HG03520 (cell line): ENCODE results near the gene RNF4.
"Not testable (repeated sequence)": the region's sequence is repeated elsewhere in the genome, so short reads cannot be mapped to it uniquely, and the experiment has no call there.

Experiments used
- ATAC-seq: cut with Tn5 transposase; IDR thresholded peaks from one replicate; pipeline ENCODE4 v1.9.1; 2021; ENCODE audit warnings: mild to moderate bottlenecking, moderate library complexity; ENCODE audit not compliant: unreplicated experiment

Gene RNF4

GRCh38 chr4:2457481-2458295 lies 11.2 kb upstream of the RNF4 start:
- no peak for ATAC-seq

- ATAC-seq = no peak
These were observed 10.1 kb upstream of the RNF4 start for GRCh38 chr4:2458546-2459491.

GRCh38 chr4:2459589-2460349 lies 9.1 kb upstream of the RNF4 start:
- ATAC-seq = no peak

GRCh38 chr4:2461246-2461960 lies 7.5 kb upstream of the RNF4 start:
- no peak for ATAC-seq

- peak; percentile 75 for ATAC-seq
These were observed 6.5 kb upstream of the RNF4 start for GRCh38 chr4:2462218-2462991.

GRCh38 chr4:2462992-2463762 lies 5.7 kb upstream of the RNF4 start:
- no peak for ATAC-seq

GRCh38 chr4:2465032-2465431 lies 3.9 kb upstream of the RNF4 start:
- ATAC-seq = no peak

- ATAC-seq = not testable (repeated sequence)
These were observed 3.4 kb upstream of the RNF4 start for GRCh38 chr4:2465544-2465943.

- ATAC-seq = peak; percentile 39
These were observed 482 bp downstream of the RNF4 start for GRCh38 chr4:2469192-2469984.

- ATAC-seq = no peak
These were observed 1.9 kb downstream of the RNF4 start for GRCh38 chr4:2470791-2471190.

- ATAC-seq = no peak
These were observed 3.3 kb downstream of the RNF4 start for GRCh38 chr4:2472187-2472586.

- ATAC-seq = no peak
These were observed 9.3 kb downstream of the RNF4 start for GRCh38 chr4:2478229-2478628.

GRCh38 chr4:2480649-2481048 lies 11.7 kb downstream of the RNF4 start:
- no peak for ATAC-seq

GRCh38 chr4:2482192-2482591 lies 13.3 kb downstream of the RNF4 start:
- no peak for ATAC-seq

- ATAC-seq = peak; percentile 38
These were observed 13.8 kb downstream of the RNF4 start for GRCh38 chr4:2482693-2483092.

- no peak for ATAC-seq
These were observed 14.3 kb downstream of the RNF4 start for GRCh38 chr4:2483237-2483636.

- ATAC-seq = no peak
These were observed 15.3 kb downstream of the RNF4 start for GRCh38 chr4:2484185-2484584.

GRCh38 chr4:2484993-2485392 lies 16.1 kb downstream of the RNF4 start:
- ATAC-seq = peak; percentile 49
